Activated naive CD8-positive, alpha-beta T cell treated with anti-CD3 and anti-CD28 coated beads for 36 hours (primary cell): ENCODE measurements around the gene C17orf58. TPM values are rescaled to one million over a fixed set of nuclear protein-coding genes. Genes with fewer than 3 reads are reported as not detected.

Source experiments
- DNase-seq: peaks from one replicate; pipeline ENCODE4 v3.0.0; 2021
- H3K27ac Mint-ChIP-seq: one replicate; pipeline ENCODE4 v1.8.0; 2022; ENCODE audit warnings: mild to moderate bottlenecking, moderate library complexity, mixed read lengths
- H3K27me3 Mint-ChIP-seq: one replicate; pipeline ENCODE4 v1.8.0; 2022; ENCODE audit warnings: mild to moderate bottlenecking, mixed read lengths
- H3K36me3 Mint-ChIP-seq: one replicate; pipeline ENCODE4 v1.8.0; 2021; ENCODE audit warnings: mild to moderate bottlenecking, mixed read lengths
- H3K4me1 Mint-ChIP-seq: one replicate; pipeline ENCODE4 v1.8.0; 2021; ENCODE audit warnings: mixed read lengths
- H3K4me3 Mint-ChIP-seq: one replicate; pipeline ENCODE4 v1.8.0; 2022; ENCODE audit warnings: mild to moderate bottlenecking, moderate library complexity, mixed read lengths
- H3K9me3 Mint-ChIP-seq: one replicate; pipeline ENCODE4 v1.8.0; 2022; ENCODE audit warnings: mixed read lengths
- total RNA-seq, 2 experiments: library from RNA; stranded (reverse); gene quantifications; one replicate each; pipeline ENCODE4 v1.2.3, GENCODE V29; 2021

The C17orf58 gene
- total RNA-seq, 2 experiments from 2014 or later: 16.6 to 17.2 TPM

DNA sequence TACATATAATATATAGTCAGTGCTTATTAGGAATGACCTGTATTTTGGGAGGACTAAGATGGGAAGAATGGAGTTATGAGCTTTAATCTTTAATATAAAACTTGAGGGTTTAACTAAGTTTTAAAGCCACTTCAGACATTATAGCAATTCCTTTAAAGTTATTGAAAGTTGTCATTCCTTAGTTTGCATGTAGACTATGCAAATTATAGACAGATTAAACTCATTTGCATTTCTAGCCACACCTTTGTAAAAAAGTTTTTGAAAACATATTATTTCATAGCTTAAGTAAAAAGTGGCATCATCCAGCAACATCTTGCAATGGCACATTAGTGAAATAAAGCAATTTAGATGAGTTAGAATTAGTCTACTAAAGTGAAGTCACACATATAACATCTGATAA, 49.8 kb downstream of the C17orf58 start:
- DNase-seq: no peak
- H3K27ac Mint-ChIP-seq: no peak overlapping the region
- H3K36me3 Mint-ChIP-seq: peaks cover 10% of the 10 kb centered on the region
- H3K4me1 Mint-ChIP-seq: no peaks in the 10 kb centered on the region
- H3K27me3 Mint-ChIP-seq: no peaks in the 10 kb centered on the region
- no peak overlapping the region for H3K4me3 Mint-ChIP-seq
- no peaks in the 10 kb centered on the region for H3K9me3 Mint-ChIP-seq

DNA sequence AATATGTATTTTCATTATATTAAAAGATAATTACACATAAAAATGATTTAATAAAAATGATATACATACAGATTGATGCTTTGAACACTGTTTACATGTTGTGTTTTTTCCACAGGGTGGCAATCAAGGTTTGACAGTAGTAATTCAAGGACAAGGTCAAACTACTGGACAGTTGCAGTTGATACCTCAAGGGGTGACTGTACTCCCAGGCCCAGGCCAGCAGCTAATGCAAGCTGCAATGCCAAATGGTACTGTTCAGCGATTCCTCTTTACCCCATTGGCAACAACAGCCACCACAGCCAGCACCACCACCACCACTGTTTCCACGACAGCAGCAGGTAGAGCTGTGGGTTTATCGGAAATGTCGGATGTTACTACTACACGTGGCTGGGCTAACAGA, 52.2 kb downstream of the C17orf58 start:
- no peaks in the 10 kb centered on the region for H3K27me3 Mint-ChIP-seq
- no peak overlapping the region for H3K4me3 Mint-ChIP-seq
- H3K27ac Mint-ChIP-seq: no peak overlapping the region
- peaks cover 10% of the 10 kb centered on the region for H3K36me3 Mint-ChIP-seq
- H3K4me1 Mint-ChIP-seq: no peaks in the 10 kb centered on the region
- no peaks in the 10 kb centered on the region for H3K9me3 Mint-ChIP-seq
- DNase-seq: no peak

DNA sequence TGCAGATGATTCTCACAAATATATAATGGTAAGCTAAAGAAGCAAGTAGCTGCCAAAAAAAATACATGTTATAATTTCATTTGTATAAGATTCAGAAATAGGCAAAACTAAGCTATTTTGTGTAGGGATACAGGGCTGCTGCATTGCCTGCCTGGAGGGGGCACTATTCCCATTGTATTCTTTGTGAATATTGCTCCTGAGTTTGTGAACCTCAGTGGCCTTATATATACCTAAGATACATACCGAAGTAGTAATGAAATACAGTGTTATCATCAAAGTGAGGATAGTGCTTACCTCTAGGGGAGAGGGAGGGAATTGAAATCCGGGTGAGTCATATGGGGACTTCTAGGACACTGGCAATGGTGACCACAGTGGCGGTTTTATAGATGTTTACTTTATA, 53.5 kb downstream of the C17orf58 start:
- Mint-ChIP-seq H3K36me3 (peaks cover 8% of the 10 kb centered on the region), H3K27ac (no peak overlapping the region), H3K4me3 (no peak overlapping the region), H3K27me3 (no peaks in the 10 kb centered on the region), H3K4me1 (no peaks in the 10 kb centered on the region), H3K9me3 (no peaks in the 10 kb centered on the region)
- DNase-seq: no peak

Other genes starting within 250 kb of the C17orf58 start
- 10 to 100 TPM; 69.7 to 77.0 TPM for gene BPTF, start 171.0 kb downstream of the C17orf58 start, total RNA-seq
- 100 to 1,000 TPM; 249 to 252 TPM for gene KPNA2, start 39.3 kb upstream of the C17orf58 start, total RNA-seq